ENCODE measurements around the gene YWHAG.

Gene YWHAG

GRCh38 chr7:76377186-76377918, 18.6 kb upstream of the YWHAG start:
- no peak for TF ChIP-seq CTCF (IDR thresholded peaks at IDR 0.05; ENCODE audit: low read depth, low read length)
- no peak for DNase-seq (ENCODE audit: low read depth, low spot score)
- no peak overlapping the region for H3K4me3 ChIP-seq (ENCODE audit: low read depth, low read length)
- in situ Hi-C loops (cut with HindIII; ENCODE audit: low sequenced_read_pairs), result no loop called here

GRCh38 chr7:76375251-76375650, 16.5 kb upstream of the YWHAG start:
- DNase-seq (ENCODE audit: low read depth, low spot score), result no peak
- in situ Hi-C loops (cut with HindIII; ENCODE audit: low sequenced_read_pairs), result no loop called here
- H3K4me3 ChIP-seq (ENCODE audit: low read depth, low read length), result no peak overlapping the region
- TF ChIP-seq CTCF (IDR thresholded peaks at IDR 0.05; ENCODE audit: low read depth, low read length), result no peak

GRCh38 chr7:76372984-76373833, 14.4 kb upstream of the YWHAG start:
- H3K4me3 ChIP-seq (ENCODE audit: low read depth, low read length), result no peak overlapping the region
- no peak for TF ChIP-seq CTCF (IDR thresholded peaks at IDR 0.05; ENCODE audit: low read depth, low read length)
- peak; percentile 81 for DNase-seq (ENCODE audit: low read depth, low spot score)
- in situ Hi-C loops (cut with HindIII; ENCODE audit: low sequenced_read_pairs), result no loop called here

GRCh38 chr7:76371396-76371795, 12.6 kb upstream of the YWHAG start:
- no peak for TF ChIP-seq CTCF (IDR thresholded peaks at IDR 0.05; ENCODE audit: low read depth, low read length)
- no peak for DNase-seq (ENCODE audit: low read depth, low spot score)
- in situ Hi-C loops (cut with HindIII; ENCODE audit: low sequenced_read_pairs), result no loop called here
- no peak overlapping the region for H3K4me3 ChIP-seq (ENCODE audit: low read depth, low read length)

- H3K4me3 ChIP-seq (ENCODE audit: low read depth, low read length), result no peak overlapping the region
- in situ Hi-C loops (cut with HindIII; ENCODE audit: low sequenced_read_pairs), result no loop called here
- TF ChIP-seq CTCF (IDR thresholded peaks at IDR 0.05; ENCODE audit: low read depth, low read length), result no peak
- no peak for DNase-seq (ENCODE audit: low read depth, low spot score)
Observed at GRCh38 chr7:76369018-76369417, 10.2 kb upstream of the YWHAG start.

GRCh38 chr7:76368190-76368589, 9.4 kb upstream of the YWHAG start:
- TF ChIP-seq CTCF (IDR thresholded peaks at IDR 0.05; ENCODE audit: low read depth, low read length), result no peak

More at GRCh38 chr7:76368190-76368589, 9.4 kb upstream of the YWHAG start:
- in situ Hi-C loops (cut with HindIII; ENCODE audit: low sequenced_read_pairs), result no loop called here
- DNase-seq (ENCODE audit: low read depth, low spot score), result no peak
- H3K4me3 ChIP-seq (ENCODE audit: low read depth, low read length), result no peak overlapping the region

All from astrocyte of the spinal cord (primary cell).